Measurements from ENCODE around the gene MMP24. TPM values are rescaled to one million over a fixed set of nuclear protein-coding genes. Genes with fewer than 3 reads are reported as not detected.

Gene MMP24
- total RNA-seq, 1 donor from 2014 or later = 15.6 TPM

DNA sequence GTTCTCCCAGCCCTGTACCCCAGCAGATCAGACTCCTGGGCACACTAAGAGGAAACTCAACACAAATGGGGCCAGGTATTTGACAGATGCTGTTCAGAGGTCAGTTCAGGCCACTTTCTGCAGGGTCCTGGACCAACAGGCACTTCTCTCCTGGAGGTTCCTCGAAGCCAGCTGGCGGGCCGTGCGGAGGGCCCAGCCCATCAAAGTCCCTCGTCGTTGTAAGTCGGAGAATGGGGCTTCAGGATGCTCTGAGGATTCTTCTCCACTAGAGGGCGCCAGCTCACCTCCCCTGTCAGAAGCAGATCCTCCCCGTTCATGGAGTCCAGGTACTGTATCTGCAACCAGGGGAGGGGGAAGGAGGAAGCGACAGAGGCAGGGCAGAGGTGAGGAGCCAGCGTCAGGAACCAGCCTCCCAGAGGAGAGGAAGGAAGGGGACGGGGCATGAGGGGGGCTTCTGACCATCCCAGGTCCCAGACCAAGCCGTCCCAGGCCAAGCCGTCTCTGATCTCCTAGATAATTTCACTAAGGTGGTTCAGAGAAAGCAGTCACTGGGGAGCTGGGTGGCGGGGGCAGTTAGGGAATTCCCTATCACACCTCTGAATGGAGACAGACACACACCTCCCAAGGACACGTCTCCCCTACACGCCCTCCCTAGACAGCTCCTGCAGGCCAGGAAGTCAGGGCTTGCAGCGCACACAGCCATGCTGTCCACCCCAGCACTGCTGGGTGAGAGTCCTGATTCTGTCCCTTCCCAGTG lies 77.4 kb downstream of the MMP24 start:
- H3K4me2 ChIP-seq (ENCODE audit: low read length) = peak overlapping the region; percentile 35
- peaks cover 78% of the 10 kb centered on the region for H3K4me1 ChIP-seq (ENCODE audit: insufficient read depth, low read length)
- TF ChIP-seq, protein P1, sequence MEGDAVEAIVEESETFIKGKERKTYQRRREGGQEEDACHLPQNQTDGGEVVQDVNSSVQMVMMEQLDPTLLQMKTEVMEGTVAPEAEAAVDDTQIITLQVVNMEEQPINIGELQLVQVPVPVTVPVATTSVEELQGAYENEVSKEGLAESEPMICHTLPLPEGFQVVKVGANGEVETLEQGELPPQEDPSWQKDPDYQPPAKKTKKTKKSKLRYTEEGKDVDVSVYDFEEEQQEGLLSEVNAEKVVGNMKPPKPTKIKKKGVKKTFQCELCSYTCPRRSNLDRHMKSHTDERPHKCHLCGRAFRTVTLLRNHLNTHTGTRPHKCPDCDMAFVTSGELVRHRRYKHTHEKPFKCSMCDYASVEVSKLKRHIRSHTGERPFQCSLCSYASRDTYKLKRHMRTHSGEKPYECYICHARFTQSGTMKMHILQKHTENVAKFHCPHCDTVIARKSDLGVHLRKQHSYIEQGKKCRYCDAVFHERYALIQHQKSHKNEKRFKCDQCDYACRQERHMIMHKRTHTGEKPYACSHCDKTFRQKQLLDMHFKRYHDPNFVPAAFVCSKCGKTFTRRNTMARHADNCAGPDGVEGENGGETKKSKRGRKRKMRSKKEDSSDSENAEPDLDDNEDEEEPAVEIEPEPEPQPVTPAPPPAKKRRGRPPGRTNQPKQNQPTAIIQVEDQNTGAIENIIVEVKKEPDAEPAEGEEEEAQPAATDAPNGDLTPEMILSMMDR (IDR thresholded peaks at IDR 0.05; ENCODE audit: insufficient read depth, low read depth, low read length) = peak; percentile 86
- no peak for TF ChIP-seq EZH2 (IDR thresholded peaks at IDR 0.05; ENCODE audit: insufficient read depth, low read length)
- Mint-ChIP-seq H3K27ac (ENCODE audit: unreplicated experiment) (peak overlapping the region; percentile 100), H3K4me1 (ENCODE audit: low read depth, unreplicated experiment) (peaks cover 65% of the 10 kb centered on the region), H3K9me3 (ENCODE audit: unreplicated experiment) (peaks cover 3% of the 10 kb centered on the region), H3K4me3 (ENCODE audit: unreplicated experiment) (peak overlapping the region; percentile 31), H3K27me3 (ENCODE audit: low read depth, unreplicated experiment) (no peaks in the 10 kb centered on the region), H3K36me3 (ENCODE audit: low read depth, unreplicated experiment) (peaks cover 6% of the 10 kb centered on the region)
- no peak overlapping the region for H3K4me3 ChIP-seq (ENCODE audit: insufficient read depth, low read depth, low read length)
- peak overlapping the region; percentile 100 for H3K27ac ChIP-seq (ENCODE audit: low read depth, low read length)
- peak overlapping the region; percentile 31 for H2AFZ ChIP-seq (ENCODE audit: low read depth, low read length)
- no peaks in the 10 kb centered on the region for H3K9me3 ChIP-seq (ENCODE audit: insufficient read depth, low read depth, low read length)
- no peaks in the 10 kb centered on the region for H3K27me3 ChIP-seq (ENCODE audit: insufficient read depth, low read length)
- no peak for FAIRE-seq
- peak; percentile 74 for DNase-seq (ENCODE audit: low read depth)
- H4K20me1 ChIP-seq (ENCODE audit: insufficient read depth, low read length) = no peaks in the 10 kb centered on the region
- H3K9ac ChIP-seq (ENCODE audit: low read length) = peak overlapping the region; percentile 84
- H3K79me2 ChIP-seq (ENCODE audit: insufficient read depth, low read length) = no peaks in the 10 kb centered on the region
- H3K36me3 ChIP-seq (ENCODE audit: insufficient read depth, low read length) = no peaks in the 10 kb centered on the region

DNA sequence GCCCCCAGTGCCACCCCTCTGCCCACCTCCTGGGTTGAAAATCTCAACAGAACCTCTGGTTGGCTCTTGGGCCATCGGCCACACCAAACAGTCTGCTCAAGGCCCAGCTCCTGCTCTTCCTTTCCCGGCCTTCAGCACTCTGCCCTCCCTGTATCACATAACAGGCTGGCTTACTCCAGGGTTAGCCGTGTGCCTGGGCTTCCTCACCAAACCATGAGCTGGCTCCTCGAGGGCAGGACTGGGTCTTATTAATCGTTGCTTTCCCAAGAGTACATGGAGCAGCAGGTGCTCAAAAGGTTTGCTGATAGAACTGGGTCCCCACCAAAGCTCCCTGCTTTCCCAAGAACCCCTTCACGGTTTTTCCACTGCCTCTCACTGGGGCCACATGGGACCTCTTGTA lies 78.5 kb downstream of the MMP24 start:
- peak overlapping the region; percentile 100 for H3K27ac ChIP-seq (ENCODE audit: low read depth, low read length)
- no peaks in the 10 kb centered on the region for H3K27me3 Mint-ChIP-seq (ENCODE audit: low read depth, unreplicated experiment)

More for the DNA sequence above, 78.5 kb downstream of the MMP24 start:
- H3K79me2 ChIP-seq (ENCODE audit: insufficient read depth, low read length) = peaks cover 7% of the 10 kb centered on the region
- peaks cover 7% of the 10 kb centered on the region for H3K36me3 Mint-ChIP-seq (ENCODE audit: low read depth, unreplicated experiment)
- FAIRE-seq (no peak), DNase-seq (ENCODE audit: low read depth) (no peak)
- H2AFZ ChIP-seq (ENCODE audit: low read depth, low read length) = no peak overlapping the region
- peak overlapping the region; percentile 39 for H3K4me2 ChIP-seq (ENCODE audit: low read length)
- no peaks in the 10 kb centered on the region for H3K36me3 ChIP-seq (ENCODE audit: insufficient read depth, low read length)
- peaks cover 84% of the 10 kb centered on the region for H3K4me1 ChIP-seq (ENCODE audit: insufficient read depth, low read length)
- peak overlapping the region; percentile 84 for H3K9ac ChIP-seq (ENCODE audit: low read length)
- no peaks in the 10 kb centered on the region for H3K27me3 ChIP-seq (ENCODE audit: insufficient read depth, low read length)
- peak overlapping the region; percentile 100 for H3K27ac Mint-ChIP-seq (ENCODE audit: unreplicated experiment)
- H3K9me3 Mint-ChIP-seq (ENCODE audit: unreplicated experiment) = peaks cover 3% of the 10 kb centered on the region
- no peaks in the 10 kb centered on the region for H3K9me3 ChIP-seq (ENCODE audit: insufficient read depth, low read depth, low read length)
- TF ChIP-seq, protein P1 (IDR thresholded peaks at IDR 0.05; ENCODE audit: insufficient read depth, low read depth, low read length) = no peak
- no peak for TF ChIP-seq EZH2 (IDR thresholded peaks at IDR 0.05; ENCODE audit: insufficient read depth, low read length)
- peaks cover 65% of the 10 kb centered on the region for H3K4me1 Mint-ChIP-seq (ENCODE audit: low read depth, unreplicated experiment)
- no peaks in the 10 kb centered on the region for H4K20me1 ChIP-seq (ENCODE audit: insufficient read depth, low read length)
- H3K4me3 Mint-ChIP-seq (ENCODE audit: unreplicated experiment) = no peak overlapping the region
- no peak overlapping the region for H3K4me3 ChIP-seq (ENCODE audit: insufficient read depth, low read depth, low read length)
